ENCODE results near the gene PLA2G2A.

PLA2G2A gene

GRCh38 chr1:19975423-19976193 lies 3.8 kb downstream of the PLA2G2A start:
- no peaks in the 10 kb centered on the region for H3K9me3 ChIP-seq (ENCODE audit: control insufficient read depth in 5 of 5, low read length in 5 of 5)
- no peak overlapping the region for H3K27ac ChIP-seq (ENCODE audit: low read depth, low read length)
- H3K9ac ChIP-seq (ENCODE audit: low read length in 5 of 5) = no peak overlapping the region

GRCh38 chr1:19974822-19975416 lies 4.5 kb downstream of the PLA2G2A start:
- no peak overlapping the region for H3K4me3 ChIP-seq (ENCODE audit: low read depth in 1 of 5, low read length in 5 of 5)
- no peak overlapping the region for H3K9ac ChIP-seq (ENCODE audit: low read length in 5 of 5)
- H3K27me3 ChIP-seq (ENCODE audit: control insufficient read depth in 5 of 5, insufficient read depth in 4 of 5, low read length in 5 of 5) = peaks cover 3 to 12% (median 6%) of the 10 kb centered on the region in 5 donors
- peaks cover 5 to 34% (median 15%) of the 10 kb centered on the region in 5 donors for H3K4me1 ChIP-seq (ENCODE audit: control insufficient read depth in 5 of 5, insufficient read depth in 5 of 5, low read length in 5 of 5)
- no peaks in the 10 kb centered on the region for H3K9me3 ChIP-seq (ENCODE audit: control insufficient read depth in 5 of 5, low read length in 5 of 5)
- no peak overlapping the region for H3K27ac ChIP-seq (ENCODE audit: low read depth, low read length)
- no peaks in the 10 kb centered on the region for H3K36me3 ChIP-seq (ENCODE audit: control insufficient read depth in 5 of 5, insufficient read depth in 5 of 5, low read length in 5 of 5)

More at GRCh38 chr1:19975423-19976193, 3.8 kb downstream of the PLA2G2A start:
- Histone ChIP-seq H3K4me1 (ENCODE audit: control insufficient read depth in 5 of 5, insufficient read depth in 5 of 5, low read length in 5 of 5) (peaks cover 4 to 36% (median 15%) of the 10 kb centered on the region in 5 donors), H3K4me3 (ENCODE audit: low read depth in 1 of 5, low read length in 5 of 5) (no peak overlapping the region), H3K27me3 (ENCODE audit: control insufficient read depth in 5 of 5, insufficient read depth in 4 of 5, low read length in 5 of 5) (peaks cover 0 to 7% (median 3%) of the 10 kb centered on the region in 5 donors), H3K36me3 (ENCODE audit: control insufficient read depth in 5 of 5, insufficient read depth in 5 of 5, low read length in 5 of 5) (no peaks in the 10 kb centered on the region)

- Histone ChIP-seq H3K4me3 (ENCODE audit: low read depth in 1 of 5, low read length in 5 of 5) (no peak overlapping the region), H3K9ac (ENCODE audit: low read length in 5 of 5) (no peak overlapping the region), H3K4me1 (ENCODE audit: control insufficient read depth in 5 of 5, insufficient read depth in 5 of 5, low read length in 5 of 5) (peaks cover under 1 to 21% (median 5%) of the 10 kb centered on the region in 5 donors), H3K27me3 (ENCODE audit: control insufficient read depth in 5 of 5, insufficient read depth in 4 of 5, low read length in 5 of 5) (peaks cover 3 to 15% (median 6%) of the 10 kb centered on the region in 5 donors), H3K9me3 (ENCODE audit: control insufficient read depth in 5 of 5, low read length in 5 of 5) (no peaks in the 10 kb centered on the region), H3K36me3 (ENCODE audit: control insufficient read depth in 5 of 5, insufficient read depth in 5 of 5, low read length in 5 of 5) (no peaks in the 10 kb centered on the region), H3K27ac (ENCODE audit: low read depth, low read length) (no peak overlapping the region)
Measured at GRCh38 chr1:19973616-19974015, 5.8 kb downstream of the PLA2G2A start.

DNA sequence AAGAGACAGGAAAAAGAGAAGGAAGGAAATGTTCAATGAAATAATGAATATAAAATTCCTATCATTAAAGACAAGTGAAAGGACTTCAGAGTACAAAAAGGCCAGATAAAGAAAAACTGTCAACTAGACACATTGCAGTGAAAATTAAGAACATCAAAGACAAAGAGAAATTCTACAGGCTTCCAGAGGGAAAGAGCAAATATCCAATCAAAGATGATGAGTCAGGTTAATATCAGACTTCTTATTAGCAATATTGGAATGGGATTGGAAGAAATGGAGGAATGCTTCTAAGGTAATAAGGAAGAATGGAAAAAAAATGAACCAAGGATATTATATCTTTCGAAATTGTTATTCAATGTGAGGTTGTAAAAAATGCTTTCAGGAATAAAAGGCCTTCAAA lies 7.8 kb downstream of the PLA2G2A start:
- Histone ChIP-seq H3K4me1 (ENCODE audit: control insufficient read depth in 5 of 5, insufficient read depth in 5 of 5, low read length in 5 of 5) (peaks cover 0 to 14% (median 5%) of the 10 kb centered on the region in 5 donors), H3K4me3 (ENCODE audit: low read depth in 1 of 5, low read length in 5 of 5) (no peak overlapping the region), H3K9ac (ENCODE audit: low read length in 5 of 5) (no peak overlapping the region), H3K27me3 (ENCODE audit: control insufficient read depth in 5 of 5, insufficient read depth in 4 of 5, low read length in 5 of 5) (peaks cover 3 to 15% (median 6%) of the 10 kb centered on the region in 5 donors), H3K27ac (ENCODE audit: low read depth, low read length) (no peak overlapping the region), H3K36me3 (ENCODE audit: control insufficient read depth in 5 of 5, insufficient read depth in 5 of 5, low read length in 5 of 5) (no peaks in the 10 kb centered on the region), H3K9me3 (ENCODE audit: control insufficient read depth in 5 of 5, low read length in 5 of 5) (no peaks in the 10 kb centered on the region)

DNA sequence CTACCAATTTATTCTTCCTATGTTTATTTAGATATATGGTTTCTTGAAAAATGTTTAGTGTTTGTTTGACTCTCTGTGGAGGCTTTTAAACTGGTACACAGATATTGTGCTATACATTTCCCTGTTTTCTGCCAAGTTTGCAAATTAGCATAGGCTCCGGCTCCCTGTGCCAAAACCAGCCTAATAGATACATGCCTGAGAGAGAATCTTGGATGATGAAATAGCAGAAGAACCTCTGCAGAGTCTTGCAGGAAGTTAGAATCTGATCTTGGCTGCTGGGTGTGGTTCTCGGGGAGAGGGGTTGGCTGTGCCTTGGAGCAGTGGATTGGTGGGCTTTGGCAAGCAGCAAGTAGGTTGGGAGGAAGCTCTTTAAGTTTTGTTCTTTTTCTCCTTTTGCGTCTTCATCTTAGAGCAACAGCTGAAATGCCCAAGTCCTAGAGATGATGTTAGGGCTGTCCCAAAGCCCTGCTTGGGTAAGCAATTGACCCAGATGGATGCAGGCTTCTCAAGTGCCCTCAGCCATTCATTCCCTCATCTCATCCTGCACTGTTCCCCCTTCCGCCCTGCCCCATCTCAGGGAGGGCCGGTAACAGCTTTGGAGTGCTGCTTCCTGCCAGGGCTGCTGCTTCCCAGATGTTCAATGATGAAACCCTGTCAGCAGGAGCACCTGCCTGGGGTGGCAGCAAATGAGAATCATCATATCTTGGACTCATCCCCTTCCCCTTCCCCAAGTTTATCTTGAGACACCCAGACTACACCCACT lies 9.3 kb downstream of the PLA2G2A start:
- peaks cover 0 to 9% (median 5%) of the 10 kb centered on the region in 5 donors for H3K4me1 ChIP-seq (ENCODE audit: control insufficient read depth in 5 of 5, insufficient read depth in 5 of 5, low read length in 5 of 5)
- peaks cover 3 to 12% (median 6%) of the 10 kb centered on the region in 5 donors for H3K27me3 ChIP-seq (ENCODE audit: control insufficient read depth in 5 of 5, insufficient read depth in 4 of 5, low read length in 5 of 5)
- no peaks in the 10 kb centered on the region for H3K9me3 ChIP-seq (ENCODE audit: control insufficient read depth in 5 of 5, low read length in 5 of 5)
- no peak overlapping the region for H3K9ac ChIP-seq (ENCODE audit: low read length in 5 of 5)
- H3K36me3 ChIP-seq (ENCODE audit: control insufficient read depth in 5 of 5, insufficient read depth in 5 of 5, low read length in 5 of 5) = no peaks in the 10 kb centered on the region
- no peak overlapping the region for H3K27ac ChIP-seq (ENCODE audit: low read depth, low read length)
- H3K4me3 ChIP-seq (ENCODE audit: low read depth in 1 of 5, low read length in 5 of 5) = no peak overlapping the region

- peaks cover 0 to 9% (median 5%) of the 10 kb centered on the region in 5 donors for H3K4me1 ChIP-seq (ENCODE audit: control insufficient read depth in 5 of 5, insufficient read depth in 5 of 5, low read length in 5 of 5)
Measured at GRCh38 chr1:19967808-19968207, 11.6 kb downstream of the PLA2G2A start.

DNA sequence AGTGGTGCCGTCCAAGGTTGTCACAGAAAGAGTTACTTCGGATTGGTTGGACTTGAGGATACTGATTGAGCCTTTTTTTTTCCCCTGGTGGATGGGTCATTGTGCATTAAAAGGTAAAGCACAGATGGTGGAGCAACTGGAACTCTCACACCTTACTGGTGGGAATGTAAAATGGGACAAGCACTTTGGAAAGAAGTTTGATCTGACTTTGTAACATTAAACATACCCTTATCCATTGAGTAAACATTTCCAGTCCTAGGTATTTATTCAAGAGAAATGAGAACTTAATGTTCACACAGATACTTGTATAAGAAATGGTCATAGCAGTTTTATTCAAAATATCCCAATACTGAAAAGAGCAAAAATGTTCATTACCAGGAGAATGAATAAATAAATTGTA lies 14.9 kb downstream of the PLA2G2A start:
- Histone ChIP-seq H3K27ac (ENCODE audit: low read depth, low read length) (no peak overlapping the region), H3K9me3 (ENCODE audit: control insufficient read depth in 5 of 5, low read length in 5 of 5) (peaks cover 0 to 6% (median 0%) of the 10 kb centered on the region in 5 donors), H3K36me3 (ENCODE audit: control insufficient read depth in 5 of 5, insufficient read depth in 5 of 5, low read length in 5 of 5) (no peaks in the 10 kb centered on the region), H3K4me1 (ENCODE audit: control insufficient read depth in 5 of 5, insufficient read depth in 5 of 5, low read length in 5 of 5) (peaks cover 0 to 5% (median 5%) of the 10 kb centered on the region in 5 donors), H3K9ac (ENCODE audit: low read length in 5 of 5) (no peak overlapping the region), H3K27me3 (ENCODE audit: control insufficient read depth in 5 of 5, insufficient read depth in 4 of 5, low read length in 5 of 5) (peaks cover 0 to 15% (median 4%) of the 10 kb centered on the region in 5 donors), H3K4me3 (ENCODE audit: low read depth in 1 of 5, low read length in 5 of 5) (no peak overlapping the region)

More at GRCh38 chr1:19967808-19968207, 11.6 kb downstream of the PLA2G2A start:
- no peaks in the 10 kb centered on the region for H3K36me3 ChIP-seq (ENCODE audit: control insufficient read depth in 5 of 5, insufficient read depth in 5 of 5, low read length in 5 of 5)
- peaks cover 0 to 6% (median 0%) of the 10 kb centered on the region in 5 donors for H3K9me3 ChIP-seq (ENCODE audit: control insufficient read depth in 5 of 5, low read length in 5 of 5)
- peaks cover 3 to 12% (median 6%) of the 10 kb centered on the region in 5 donors for H3K27me3 ChIP-seq (ENCODE audit: control insufficient read depth in 5 of 5, insufficient read depth in 4 of 5, low read length in 5 of 5)
- no peak overlapping the region for H3K27ac ChIP-seq (ENCODE audit: low read depth, low read length)
- no peak overlapping the region for H3K9ac ChIP-seq (ENCODE audit: low read length in 5 of 5)
- no peak overlapping the region for H3K4me3 ChIP-seq (ENCODE audit: low read depth in 1 of 5, low read length in 5 of 5)

DNA sequence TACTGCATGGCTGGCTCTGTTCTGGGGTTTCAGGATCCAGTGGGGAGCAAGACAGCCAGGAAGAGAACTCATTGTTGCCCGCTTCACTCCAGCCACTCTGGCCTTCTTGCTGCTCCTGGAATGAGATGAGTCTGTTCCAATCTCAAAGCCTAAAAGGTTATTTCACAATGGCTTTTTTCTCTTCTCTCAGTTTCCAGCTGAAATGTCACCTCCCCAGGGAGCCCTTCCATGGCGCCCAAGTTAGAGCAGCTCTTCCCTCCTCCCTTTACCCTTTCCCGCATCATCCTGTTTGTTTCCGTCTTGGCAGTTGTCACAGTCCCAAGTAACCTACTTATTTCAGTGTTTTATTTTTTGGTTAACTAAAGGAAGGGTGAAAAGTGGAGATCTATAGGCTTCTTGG lies 15.8 kb downstream of the PLA2G2A start:
- no peak overlapping the region for H3K4me3 ChIP-seq (ENCODE audit: low read depth in 1 of 5, low read length in 5 of 5)
- no peak overlapping the region for H3K27ac ChIP-seq (ENCODE audit: low read depth, low read length)
- peaks cover 0 to 6% (median 0%) of the 10 kb centered on the region in 5 donors for H3K9me3 ChIP-seq (ENCODE audit: control insufficient read depth in 5 of 5, low read length in 5 of 5)
- no peaks in the 10 kb centered on the region for H3K36me3 ChIP-seq (ENCODE audit: control insufficient read depth in 5 of 5, insufficient read depth in 5 of 5, low read length in 5 of 5)
- H3K27me3 ChIP-seq (ENCODE audit: control insufficient read depth in 5 of 5, insufficient read depth in 4 of 5, low read length in 5 of 5) = peaks cover 0 to 15% (median 4%) of the 10 kb centered on the region in 5 donors
- peaks cover 0 to 5% (median 5%) of the 10 kb centered on the region in 5 donors for H3K4me1 ChIP-seq (ENCODE audit: control insufficient read depth in 5 of 5, insufficient read depth in 5 of 5, low read length in 5 of 5)
- no peak overlapping the region for H3K9ac ChIP-seq (ENCODE audit: low read length in 5 of 5)

DNA sequence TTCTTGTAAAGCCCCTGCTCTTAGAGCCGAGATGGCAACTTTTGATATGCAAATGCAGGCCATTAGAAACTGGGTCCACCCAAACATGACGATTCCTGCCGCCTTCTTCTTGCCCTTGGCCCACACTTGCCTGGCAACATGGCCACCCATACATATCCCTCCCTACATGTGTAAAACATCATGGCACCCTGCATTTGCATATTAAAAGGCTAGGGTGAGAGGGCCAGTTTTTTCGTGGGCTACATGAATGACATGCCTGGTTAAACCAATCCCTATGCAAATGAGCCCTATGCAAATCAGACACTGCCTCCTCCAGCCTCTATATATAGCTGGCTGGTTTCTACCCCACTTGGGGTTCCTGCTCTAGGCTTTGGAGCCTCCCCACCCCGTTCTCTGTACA lies 18.8 kb downstream of the PLA2G2A start:
- Histone ChIP-seq H3K27me3 (ENCODE audit: control insufficient read depth in 5 of 5, insufficient read depth in 4 of 5, low read length in 5 of 5) (peaks cover 0 to 15% (median 4%) of the 10 kb centered on the region in 5 donors), H3K9ac (ENCODE audit: low read length in 5 of 5) (no peak overlapping the region), H3K4me3 (ENCODE audit: low read depth in 1 of 5, low read length in 5 of 5) (no peak overlapping the region), H3K36me3 (ENCODE audit: control insufficient read depth in 5 of 5, insufficient read depth in 5 of 5, low read length in 5 of 5) (no peaks in the 10 kb centered on the region), H3K9me3 (ENCODE audit: control insufficient read depth in 5 of 5, low read length in 5 of 5) (peaks cover 0 to 6% (median 0%) of the 10 kb centered on the region in 5 donors), H3K27ac (ENCODE audit: low read depth, low read length) (no peak overlapping the region), H3K4me1 (ENCODE audit: control insufficient read depth in 5 of 5, insufficient read depth in 5 of 5, low read length in 5 of 5) (peaks cover 0 to 4% (median 0%) of the 10 kb centered on the region in 5 donors)

Data from subcutaneous abdominal adipose tissue (tissue), 5 donors.